Loucy (cell line): ENCODE results near the gene EEPD1.
"Not testable (repeated sequence)": the region's sequence is repeated elsewhere in the genome, so short reads cannot be mapped to it uniquely, and the experiment has no call there.

ENCODE experiments used
- H2AFZ ChIP-seq: fragments of 200-600 bp; sonication (generic); 2 replicates; pipeline ENCODE4 v1.6.0; 2016; ENCODE audit warnings: antibody characterized with exemption, mild to moderate bottlenecking, low read length, moderate library complexity
- H3F3A ChIP-seq: fragments of 200-600 bp; 2 replicates; pipeline ENCODE4 v1.6.0; 2016; ENCODE audit warnings: antibody characterized with exemption, low read depth, mild to moderate bottlenecking
- H3K27me3 ChIP-seq: fragments of 200-600 bp; sonication (generic); 2 replicates; pipeline ENCODE4 v1.6.1; 2014; ENCODE audit warnings: low read length, mild to moderate bottlenecking; ENCODE audit not compliant: insufficient read depth, poor library complexity, severe bottlenecking
- H3K36me3 ChIP-seq: fragments of 200-600 bp; sonication (generic); 2 replicates; pipeline ENCODE4 v1.6.1; 2016; ENCODE audit warnings: low read length; ENCODE audit not compliant: insufficient read depth
- H3K4me1 ChIP-seq: fragments of 200-600 bp; sonication (generic); 2 replicates; pipeline ENCODE4 v1.5.1; 2014; ENCODE audit warnings: low read length, mild to moderate bottlenecking; ENCODE audit not compliant: insufficient read depth, poor library complexity, severe bottlenecking
- H3K4me2 ChIP-seq: fragments of 200-600 bp; sonication (generic); 2 replicates; pipeline ENCODE4 v1.6.0; 2014; ENCODE audit warnings: antibody characterized with exemption, low read length, low read depth, mild to moderate bottlenecking; ENCODE audit not compliant: poor library complexity, severe bottlenecking
- H3K4me3 ChIP-seq: fragments of 200-600 bp; sonication (generic); 2 replicates; pipeline ENCODE4 v1.5.1; 2014; ENCODE audit warnings: low read length, mild to moderate bottlenecking, mixed read lengths; ENCODE audit not compliant: poor library complexity, severe bottlenecking
- H3K79me2 ChIP-seq: fragments of 200-600 bp; sonication (generic); 2 replicates; pipeline ENCODE4 v1.6.1; 2014; ENCODE audit warnings: low read length; ENCODE audit not compliant: insufficient read depth
- H3K9ac ChIP-seq: fragments of 200-600 bp; sonication (generic); 2 replicates; pipeline ENCODE4 v1.6.0; 2014; ENCODE audit warnings: mild to moderate bottlenecking, low read depth, low read length, moderate library complexity; ENCODE audit not compliant: poor library complexity, severe bottlenecking
- H3K9me2 ChIP-seq: fragments of 200-600 bp; sonication (generic); replicated peaks from 2 replicates; pipeline ENCODE4 v1.6.1; 2016; ENCODE audit warnings: low read depth, low read length, mixed read lengths
- H3K9me3 ChIP-seq: fragments of 200-600 bp; sonication (generic); 2 replicates; pipeline ENCODE4 v1.6.1; 2014; ENCODE audit warnings: mild to moderate bottlenecking, antibody characterized with exemption, low read length, low read depth; ENCODE audit not compliant: insufficient read depth
- H4K20me1 ChIP-seq: fragments of 200-600 bp; sonication (generic); 2 replicates; pipeline ENCODE4 v1.6.0; 2014; ENCODE audit warnings: antibody characterized with exemption, low read length, mild to moderate bottlenecking; ENCODE audit not compliant: insufficient read depth, poor library complexity, severe bottlenecking
- EZH2phosphoT487 ChIP-seq: fragments of 200-600 bp; IDR thresholded peaks from 2 replicates; pipeline ENCODE4 v1.6.1; 2018; ENCODE audit warnings: antibody characterized with exemption, mild to moderate bottlenecking, moderate library complexity, borderline replicate concordance
- TF ChIP-seq, protein P1 (sequence below): fragments of 200-600 bp; sonication (generic); conservative IDR thresholded peaks from 2 replicates; pipeline ENCODE4 v1.5.1; 2014; ENCODE audit warnings: mild to moderate bottlenecking, antibody characterized with exemption, low read length

EEPD1 gene

DNA sequence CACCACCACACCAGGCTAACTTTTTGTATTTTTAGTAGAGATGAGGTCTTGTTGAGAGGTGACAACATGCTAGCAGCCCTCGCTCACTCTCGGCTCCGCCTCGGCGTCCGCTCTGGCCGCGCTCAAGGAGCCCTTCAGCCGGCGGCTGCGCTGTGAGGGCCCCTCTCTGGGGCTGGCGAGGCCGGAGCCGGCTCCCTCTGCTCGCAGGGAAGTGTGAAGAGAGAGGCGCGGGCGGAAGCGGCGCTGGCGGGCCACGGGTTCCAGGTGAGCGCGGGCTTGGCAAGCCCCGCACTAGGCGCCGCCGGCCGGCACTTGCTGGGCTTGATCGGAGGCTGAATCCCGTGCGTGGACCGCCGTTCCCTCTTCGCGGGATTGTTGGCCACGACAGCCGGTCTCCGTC lies 83.0 kb downstream of the EEPD1 start:
- Histone ChIP-seq H3K9ac (no peak overlapping the region), H3K9me3 (no peaks in the 10 kb centered on the region), H3K4me2 (no peak overlapping the region), H4K20me1 (no peaks in the 10 kb centered on the region), H3K9me2 (no peaks in the 10 kb centered on the region), H3K4me3 (no peak overlapping the region), H2AFZ (no peak overlapping the region), H3K27me3 (no peaks in the 10 kb centered on the region), H3K79me2 (no peaks in the 10 kb centered on the region), H3F3A (no peaks in the 10 kb centered on the region), H3K36me3 (no peaks in the 10 kb centered on the region), H3K4me1 (peaks cover 5% of the 10 kb centered on the region)
- no peak for TF ChIP-seq EZH2phosphoT487
- TF ChIP-seq, protein P1, sequence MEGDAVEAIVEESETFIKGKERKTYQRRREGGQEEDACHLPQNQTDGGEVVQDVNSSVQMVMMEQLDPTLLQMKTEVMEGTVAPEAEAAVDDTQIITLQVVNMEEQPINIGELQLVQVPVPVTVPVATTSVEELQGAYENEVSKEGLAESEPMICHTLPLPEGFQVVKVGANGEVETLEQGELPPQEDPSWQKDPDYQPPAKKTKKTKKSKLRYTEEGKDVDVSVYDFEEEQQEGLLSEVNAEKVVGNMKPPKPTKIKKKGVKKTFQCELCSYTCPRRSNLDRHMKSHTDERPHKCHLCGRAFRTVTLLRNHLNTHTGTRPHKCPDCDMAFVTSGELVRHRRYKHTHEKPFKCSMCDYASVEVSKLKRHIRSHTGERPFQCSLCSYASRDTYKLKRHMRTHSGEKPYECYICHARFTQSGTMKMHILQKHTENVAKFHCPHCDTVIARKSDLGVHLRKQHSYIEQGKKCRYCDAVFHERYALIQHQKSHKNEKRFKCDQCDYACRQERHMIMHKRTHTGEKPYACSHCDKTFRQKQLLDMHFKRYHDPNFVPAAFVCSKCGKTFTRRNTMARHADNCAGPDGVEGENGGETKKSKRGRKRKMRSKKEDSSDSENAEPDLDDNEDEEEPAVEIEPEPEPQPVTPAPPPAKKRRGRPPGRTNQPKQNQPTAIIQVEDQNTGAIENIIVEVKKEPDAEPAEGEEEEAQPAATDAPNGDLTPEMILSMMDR, result no peak

DNA sequence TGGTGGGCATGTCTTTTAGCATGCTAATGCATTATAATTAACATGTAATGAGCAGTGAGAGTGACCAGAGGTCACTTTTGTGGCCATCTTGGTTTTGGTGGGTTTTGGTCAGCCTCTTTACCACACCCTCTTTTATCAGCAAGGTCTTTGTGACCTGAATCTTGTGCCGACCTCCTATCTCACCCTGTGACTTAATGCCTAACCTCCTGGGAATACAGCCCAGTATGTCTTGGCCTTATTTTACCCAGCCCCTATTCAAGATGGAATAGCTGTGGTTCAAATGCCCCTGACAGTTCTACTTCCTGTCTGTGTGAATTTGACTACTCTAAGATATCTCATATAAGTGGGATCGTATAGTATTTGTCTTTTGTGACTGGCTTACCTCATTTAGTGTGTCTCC lies 85.1 kb downstream of the EEPD1 start:
- no peak for TF ChIP-seq EZH2phosphoT487
- TF ChIP-seq, protein P1, result no peak
- no peaks in the 10 kb centered on the region for H3K79me2 ChIP-seq
- no peaks in the 10 kb centered on the region for H3K36me3 ChIP-seq
- peaks cover 5% of the 10 kb centered on the region for H3K4me1 ChIP-seq
- H3K9ac ChIP-seq, result no peak overlapping the region
- H3F3A ChIP-seq, result no peaks in the 10 kb centered on the region
- H4K20me1 ChIP-seq, result no peaks in the 10 kb centered on the region
- H3K27me3 ChIP-seq, result no peaks in the 10 kb centered on the region
- H3K9me2 ChIP-seq, result no peaks in the 10 kb centered on the region
- no peaks in the 10 kb centered on the region for H3K9me3 ChIP-seq
- H3K4me2 ChIP-seq, result no peak overlapping the region
- no peak overlapping the region for H2AFZ ChIP-seq
- H3K4me3 ChIP-seq, result no peak overlapping the region

DNA sequence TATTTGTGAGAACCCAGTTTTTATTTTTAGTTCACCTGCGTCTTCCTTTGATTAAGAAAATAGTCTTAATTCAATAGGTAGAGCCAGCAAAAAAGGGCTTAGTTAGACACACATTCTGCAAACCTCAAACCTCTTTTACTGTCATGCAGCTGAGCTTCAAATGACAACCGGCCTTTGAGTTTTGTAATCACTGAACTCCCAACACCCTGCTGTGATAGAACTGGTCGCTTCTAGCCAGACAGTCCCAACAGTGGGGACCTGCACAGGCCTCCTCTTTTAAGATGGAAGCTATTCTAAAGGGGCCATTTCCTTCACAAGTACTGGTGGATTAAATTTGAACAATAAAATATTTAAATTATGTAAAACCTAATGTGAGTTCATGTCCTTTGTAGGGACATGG lies 90.3 kb downstream of the EEPD1 start:
- H3K4me1 ChIP-seq, H3K9ac ChIP-seq, H3K9me3 ChIP-seq, H4K20me1 ChIP-seq, H2AFZ ChIP-seq, H3K9me2 ChIP-seq, H3F3A ChIP-seq, H3K27me3 ChIP-seq, H3K79me2 ChIP-seq, H3K4me3 ChIP-seq, H3K4me2 ChIP-seq, H3K36me3 ChIP-seq: not testable (repeated sequence)

DNA sequence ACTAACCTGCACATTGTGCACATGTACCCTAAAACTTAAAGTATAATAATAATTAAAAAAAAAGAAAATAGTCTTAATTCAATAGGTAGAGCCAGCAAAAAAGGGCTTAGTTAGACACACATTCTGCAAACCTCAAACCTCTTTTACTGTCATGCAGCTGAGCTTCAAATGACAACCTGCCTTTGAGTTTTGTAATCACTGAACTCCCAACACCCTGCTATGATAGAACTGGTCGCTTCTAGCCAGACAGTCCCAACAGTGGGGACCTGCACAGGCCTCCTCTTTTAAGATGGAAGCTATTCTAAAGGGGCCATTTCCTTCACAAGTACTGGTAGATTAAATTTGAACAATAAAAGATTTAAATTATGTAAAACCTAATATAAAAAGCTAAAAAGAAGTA lies 90.9 kb downstream of the EEPD1 start:
- not testable (repeated sequence) for H3K4me2 ChIP-seq

More for the DNA sequence above, 90.9 kb downstream of the EEPD1 start:
- not testable (repeated sequence) for H3K4me3 ChIP-seq, H3K4me1 ChIP-seq, H3K79me2 ChIP-seq, H3K27me3 ChIP-seq, H3F3A ChIP-seq, H3K9me2 ChIP-seq, H3K36me3 ChIP-seq, H4K20me1 ChIP-seq, H3K9me3 ChIP-seq, H2AFZ ChIP-seq, H3K9ac ChIP-seq
